ENCODE data around the gene SOX13.

The SOX13 gene

DNA sequence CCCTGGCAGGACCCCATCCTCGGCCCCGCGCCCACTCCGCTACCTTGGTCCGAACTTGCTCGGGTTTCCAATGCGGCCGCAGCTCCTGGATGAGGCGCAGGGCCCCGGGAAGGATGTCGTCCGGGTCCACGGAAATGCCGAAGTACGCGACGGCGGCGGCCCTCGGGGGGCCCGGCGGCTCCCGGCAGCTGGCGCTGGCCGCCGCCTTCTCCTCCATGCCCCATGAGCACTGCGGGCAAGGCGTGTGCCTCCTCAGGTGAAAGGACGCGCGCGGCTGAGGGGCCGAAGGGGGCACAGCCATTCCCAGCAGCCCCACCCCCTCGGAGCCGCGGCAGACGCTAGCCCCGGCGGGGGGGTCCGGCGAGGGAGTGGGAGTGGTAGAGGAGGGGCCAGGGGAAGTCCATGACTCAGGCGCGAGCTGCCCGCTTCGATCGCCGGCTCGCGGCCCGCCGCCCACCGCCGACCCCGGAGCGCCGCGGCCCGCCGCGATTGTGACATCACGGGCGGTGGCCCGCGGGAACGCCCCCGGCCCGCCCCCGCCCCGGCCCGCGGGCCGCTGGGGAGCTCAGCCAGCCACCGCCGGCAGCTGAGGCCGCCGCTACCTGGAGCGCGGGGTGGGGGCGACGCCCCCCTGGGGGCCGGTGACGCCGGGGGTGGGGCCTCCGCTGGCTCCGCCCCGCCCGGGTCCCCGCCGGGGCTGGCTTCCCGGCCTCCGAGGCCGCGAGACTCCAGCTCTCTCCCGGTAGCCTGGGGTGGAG, 78.8 kb downstream of the SOX13 start, which contains the start of gene ETNK2:
Gene ETNK2, minus strand, starts transcription at position 493 of the 758 bp plus-strand sequence. Its CDS starts 192 bp downstream, at position 301.
- H3K9me3 ChIP-seq (ENCODE audit: control insufficient read depth, low read depth, low read length) = no peaks in the 10 kb centered on the region
- H3K4me1 ChIP-seq (ENCODE audit: control insufficient read depth, low read depth, low read length) = peaks cover 21% of the 10 kb centered on the region
- H3K27ac ChIP-seq (ENCODE audit: low read length) = no peak within 1 kb of the TSS
- peak within 1 kb of the TSS; percentile 30 for H3K9ac ChIP-seq (ENCODE audit: low read length)
- peak within 1 kb of the TSS; percentile 66 for H3K4me3 ChIP-seq (ENCODE audit: low read length)
- no peaks in the 10 kb centered on the region for H3K36me3 ChIP-seq (ENCODE audit: control insufficient read depth, low read depth, low read length)
- peaks cover 18% of the 10 kb centered on the region for H3K27me3 ChIP-seq (ENCODE audit: control insufficient read depth, insufficient read depth, low read length)

DNA sequence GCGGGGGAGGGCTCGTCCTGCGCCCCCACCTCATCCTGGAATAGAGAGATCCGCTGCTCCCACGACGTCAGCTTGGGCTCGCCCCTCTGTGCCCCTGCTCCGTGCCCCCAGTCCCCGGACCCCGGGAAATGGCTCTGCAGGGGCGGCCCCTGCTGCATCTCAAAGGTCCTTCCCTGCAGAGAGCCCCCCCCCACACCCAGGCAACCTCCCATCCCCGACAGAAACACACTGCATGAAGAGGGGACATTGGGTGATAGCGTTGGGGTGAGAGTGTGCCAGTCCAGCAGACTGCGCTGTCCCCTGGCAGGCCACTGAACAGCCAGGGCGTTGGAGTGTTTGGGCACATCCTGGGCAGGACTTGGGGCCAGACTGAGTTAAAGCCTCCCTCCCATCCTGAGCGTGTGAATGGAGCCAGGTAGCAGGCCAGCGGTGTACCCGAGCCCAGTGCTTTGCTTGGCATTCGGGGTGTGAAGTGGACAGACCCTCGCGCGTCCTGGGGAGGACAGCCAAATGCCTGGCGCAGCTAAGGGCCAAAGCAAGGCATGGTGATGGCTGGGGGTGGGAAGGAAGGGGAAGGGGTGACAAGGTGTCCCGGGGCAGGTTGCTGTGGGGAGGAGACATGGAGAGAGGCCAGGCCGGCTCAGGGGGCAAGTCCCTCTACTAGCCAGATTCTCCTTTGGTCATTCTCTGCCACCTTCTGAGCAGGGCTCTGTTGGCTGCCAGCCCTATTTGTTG, 79.6 kb downstream of the SOX13 start:
- peaks cover 14% of the 10 kb centered on the region for H3K4me1 ChIP-seq (ENCODE audit: control insufficient read depth, low read depth, low read length)
- H3K27ac ChIP-seq (ENCODE audit: low read length) = no peak overlapping the region
- no peaks in the 10 kb centered on the region for H3K9me3 ChIP-seq (ENCODE audit: control insufficient read depth, low read depth, low read length)
- H3K4me3 ChIP-seq (ENCODE audit: low read length) = peak overlapping the region; percentile 54
- H3K27me3 ChIP-seq (ENCODE audit: control insufficient read depth, insufficient read depth, low read length) = peaks cover 18% of the 10 kb centered on the region
- peak overlapping the region; percentile 12 for H3K9ac ChIP-seq (ENCODE audit: low read length)
- H3K36me3 ChIP-seq (ENCODE audit: control insufficient read depth, low read depth, low read length) = no peaks in the 10 kb centered on the region

DNA sequence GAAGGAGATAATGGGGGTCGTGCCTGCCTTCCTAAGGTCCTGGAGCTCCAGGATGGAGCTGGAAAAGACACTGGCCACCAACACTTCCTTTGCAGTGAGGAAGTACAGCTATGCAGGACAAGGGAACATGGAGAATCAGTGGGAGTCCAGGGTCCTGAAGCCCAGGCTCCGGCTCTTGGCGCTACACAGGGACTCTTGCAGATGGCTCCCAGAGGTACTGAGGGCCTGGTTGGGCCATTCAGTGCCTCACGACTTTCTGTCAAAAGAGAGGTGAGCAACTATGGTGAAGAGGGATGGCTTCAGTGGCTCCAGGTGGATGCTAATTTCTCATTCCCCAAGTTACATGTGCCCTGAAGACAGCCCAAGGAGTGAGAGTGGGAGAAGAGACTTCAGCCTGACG, 80.8 kb downstream of the SOX13 start:
- Histone ChIP-seq H3K27ac (ENCODE audit: low read length) (no peak overlapping the region), H3K4me3 (ENCODE audit: low read length) (no peak overlapping the region), H3K9ac (ENCODE audit: low read length) (no peak overlapping the region), H3K9me3 (ENCODE audit: control insufficient read depth, low read depth, low read length) (no peaks in the 10 kb centered on the region), H3K4me1 (ENCODE audit: control insufficient read depth, low read depth, low read length) (peaks cover 2% of the 10 kb centered on the region), H3K36me3 (ENCODE audit: control insufficient read depth, low read depth, low read length) (no peaks in the 10 kb centered on the region), H3K27me3 (ENCODE audit: control insufficient read depth, insufficient read depth, low read length) (peaks cover 18% of the 10 kb centered on the region)

DNA sequence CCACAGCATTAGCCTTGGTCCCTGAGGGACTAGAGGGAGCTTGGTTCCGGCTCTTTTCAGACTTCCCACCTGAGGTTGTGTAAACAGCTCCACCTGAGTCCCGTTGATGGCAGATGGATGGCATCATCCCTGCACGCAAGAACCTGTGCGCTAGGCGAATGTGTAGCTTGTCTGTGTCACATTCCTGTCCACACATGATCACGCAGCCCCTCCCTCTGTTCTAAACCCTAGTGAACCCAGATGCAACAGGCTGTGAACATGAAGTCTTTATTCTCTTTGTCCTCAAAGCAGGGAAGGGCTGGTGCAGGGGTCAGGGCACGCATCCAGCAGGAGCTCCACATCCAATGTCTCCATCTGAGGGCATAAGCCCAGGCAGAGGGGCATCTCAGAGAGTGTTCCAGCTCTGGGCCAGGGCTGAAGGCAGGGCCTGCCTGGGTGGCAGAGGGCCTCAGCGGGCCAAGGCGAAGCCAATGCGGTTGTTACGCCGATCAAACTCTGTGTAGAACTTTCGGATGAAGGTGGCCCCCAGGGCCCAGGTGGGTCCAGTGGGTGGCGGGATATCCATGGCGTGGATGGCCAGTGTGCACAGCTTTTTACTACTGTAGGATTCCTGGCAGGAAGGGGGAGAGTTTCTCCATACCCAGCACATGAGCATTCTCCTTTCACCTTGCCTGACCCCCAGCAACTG, 81.8 kb downstream of the SOX13 start:
- no peak overlapping the region for H3K4me3 ChIP-seq (ENCODE audit: low read length)
- H3K27me3 ChIP-seq (ENCODE audit: control insufficient read depth, insufficient read depth, low read length) = peaks cover 18% of the 10 kb centered on the region

DNA sequence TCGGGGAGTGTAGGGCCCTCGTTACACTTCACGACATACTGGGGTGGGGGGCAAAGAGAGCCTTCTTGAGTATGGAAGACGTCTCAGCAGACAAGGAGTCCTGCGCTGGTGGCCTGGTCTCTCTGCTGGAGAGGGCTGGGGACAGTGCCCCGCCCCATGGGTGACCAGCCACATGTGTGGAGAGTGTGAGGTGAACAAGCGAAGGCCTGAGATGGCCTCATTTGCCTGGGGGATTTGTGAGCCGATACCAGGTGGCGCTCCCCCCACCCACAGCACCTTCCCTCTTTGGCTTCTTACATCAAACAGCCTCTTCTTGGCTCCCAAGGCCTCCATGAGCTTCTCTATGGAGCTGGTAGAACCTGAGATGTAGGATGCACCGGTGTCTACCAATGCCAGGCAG, 83.0 kb downstream of the SOX13 start:
- Histone ChIP-seq H3K4me3 (ENCODE audit: low read length) (no peak overlapping the region), H3K36me3 (ENCODE audit: control insufficient read depth, low read depth, low read length) (no peaks in the 10 kb centered on the region), H3K27me3 (ENCODE audit: control insufficient read depth, insufficient read depth, low read length) (peaks cover 17% of the 10 kb centered on the region), H3K9me3 (ENCODE audit: control insufficient read depth, low read depth, low read length) (no peaks in the 10 kb centered on the region), H3K9ac (ENCODE audit: low read length) (no peak overlapping the region), H3K27ac (ENCODE audit: low read length) (no peak overlapping the region), H3K4me1 (ENCODE audit: control insufficient read depth, low read depth, low read length) (no peaks in the 10 kb centered on the region)

More for the DNA sequence above, 81.8 kb downstream of the SOX13 start:
- Histone ChIP-seq H3K9ac (ENCODE audit: low read length) (no peak overlapping the region), H3K9me3 (ENCODE audit: control insufficient read depth, low read depth, low read length) (no peaks in the 10 kb centered on the region), H3K4me1 (ENCODE audit: control insufficient read depth, low read depth, low read length) (no peaks in the 10 kb centered on the region), H3K27ac (ENCODE audit: low read length) (no peak overlapping the region), H3K36me3 (ENCODE audit: control insufficient read depth, low read depth, low read length) (no peaks in the 10 kb centered on the region)

DNA sequence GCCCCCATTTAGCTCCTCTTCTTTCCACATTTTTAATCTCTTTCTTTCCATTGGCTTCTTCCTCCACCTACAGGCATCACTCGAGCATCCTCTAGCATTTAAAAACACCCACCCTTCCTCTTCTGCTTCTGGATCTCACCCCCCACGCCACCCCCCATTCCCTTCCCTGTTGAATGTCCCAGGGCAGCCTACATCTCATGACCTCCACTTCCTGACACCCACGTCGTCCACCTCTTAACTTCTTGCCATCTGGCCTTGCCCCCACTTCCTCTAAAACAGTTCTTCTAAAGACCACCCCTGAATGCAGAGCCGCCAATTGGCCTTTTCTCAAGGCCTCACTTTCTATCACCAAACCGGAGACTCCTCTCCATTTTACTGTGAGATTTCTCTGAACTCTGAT, 85.0 kb downstream of the SOX13 start:
- H3K36me3 ChIP-seq (ENCODE audit: control insufficient read depth, low read depth, low read length) = no peaks in the 10 kb centered on the region
- H3K27ac ChIP-seq (ENCODE audit: low read length) = no peak overlapping the region
- H3K4me3 ChIP-seq (ENCODE audit: low read length) = no peak overlapping the region
- H3K9me3 ChIP-seq (ENCODE audit: control insufficient read depth, low read depth, low read length) = no peaks in the 10 kb centered on the region
- H3K9ac ChIP-seq (ENCODE audit: low read length) = no peak overlapping the region
- peaks cover 1% of the 10 kb centered on the region for H3K27me3 ChIP-seq (ENCODE audit: control insufficient read depth, insufficient read depth, low read length)
- no peaks in the 10 kb centered on the region for H3K4me1 ChIP-seq (ENCODE audit: control insufficient read depth, low read depth, low read length)

DNA sequence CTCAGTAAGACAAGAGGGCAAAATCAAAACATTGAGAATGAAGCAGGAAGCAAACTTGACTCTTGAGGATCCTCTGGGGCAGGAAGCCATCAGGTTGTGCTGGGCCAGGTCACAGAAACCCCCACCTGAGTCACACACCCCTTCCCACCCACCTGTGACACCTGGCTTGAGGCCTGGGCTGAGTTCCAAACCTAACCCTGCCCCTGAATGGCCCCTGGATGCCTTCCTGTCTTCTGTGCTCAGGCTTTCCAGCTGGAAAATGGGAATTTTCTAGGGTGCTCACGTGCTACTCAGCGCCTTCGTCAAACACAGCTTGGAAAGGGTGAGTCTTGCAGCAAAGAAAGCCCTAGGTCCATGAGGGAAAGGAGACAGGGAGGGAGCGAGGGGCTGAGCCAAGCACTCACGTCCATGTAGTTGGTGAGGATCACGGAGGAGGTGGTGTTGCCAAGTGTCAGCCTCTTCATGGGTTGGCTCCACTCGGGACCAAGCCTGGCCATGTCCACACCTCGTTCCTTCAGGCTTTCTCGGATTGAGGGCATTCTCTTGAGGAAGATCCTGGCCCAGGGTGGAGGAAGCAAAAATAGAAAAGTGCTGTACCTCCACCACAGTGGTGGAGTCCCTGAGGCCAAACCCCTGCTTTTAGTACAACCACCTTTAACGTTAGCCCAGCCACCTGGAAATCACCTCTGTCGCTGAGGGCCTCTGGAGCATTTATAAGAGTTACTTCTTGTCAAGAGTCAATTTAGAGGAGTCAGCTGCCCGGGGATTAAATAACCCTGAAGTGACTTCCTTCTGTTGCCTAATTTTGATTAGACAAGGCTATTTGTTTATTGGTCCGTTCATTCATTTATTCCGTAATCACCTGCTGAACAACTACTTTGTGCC, 88.9 kb downstream of the SOX13 start:
- Histone ChIP-seq H3K9me3 (ENCODE audit: control insufficient read depth, low read depth, low read length) (no peaks in the 10 kb centered on the region), H3K4me3 (ENCODE audit: low read length) (no peak overlapping the region), H3K27ac (ENCODE audit: low read length) (no peak overlapping the region), H3K4me1 (ENCODE audit: control insufficient read depth, low read depth, low read length) (no peaks in the 10 kb centered on the region), H3K9ac (ENCODE audit: low read length) (no peak overlapping the region), H3K27me3 (ENCODE audit: control insufficient read depth, insufficient read depth, low read length) (no peaks in the 10 kb centered on the region), H3K36me3 (ENCODE audit: control insufficient read depth, low read depth, low read length) (no peaks in the 10 kb centered on the region)

DNA sequence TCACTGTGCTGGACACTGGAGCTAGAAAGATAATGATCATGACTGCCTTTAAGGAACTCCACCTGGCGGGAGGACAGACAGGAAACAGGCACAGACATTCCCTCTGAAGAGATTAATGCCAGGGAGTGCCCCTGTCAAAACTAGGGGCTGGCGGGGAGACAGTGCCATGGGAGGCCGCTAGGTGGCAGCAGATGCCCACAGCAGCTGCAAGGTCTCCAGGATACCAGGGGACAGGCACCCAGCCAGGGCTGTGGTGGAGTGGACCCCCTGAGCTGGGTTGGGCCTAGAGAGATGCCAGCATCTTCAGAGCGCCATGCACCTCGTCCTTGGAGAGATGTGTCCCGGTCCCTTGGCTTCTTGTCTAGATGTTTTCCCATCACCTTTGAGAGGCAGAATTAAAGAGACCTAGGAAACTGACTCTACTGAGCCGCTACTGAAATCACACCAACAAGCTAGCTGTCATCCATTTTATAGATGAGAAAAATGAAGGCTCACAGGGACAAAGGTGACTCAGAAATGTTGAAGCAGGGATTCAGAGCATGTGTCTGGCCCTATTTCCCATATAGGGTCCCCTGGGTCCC, 89.7 kb downstream of the SOX13 start:
- H3K4me1 ChIP-seq (ENCODE audit: control insufficient read depth, low read depth, low read length) = no peaks in the 10 kb centered on the region
- no peak overlapping the region for H3K9ac ChIP-seq (ENCODE audit: low read length)
- H3K36me3 ChIP-seq (ENCODE audit: control insufficient read depth, low read depth, low read length) = no peaks in the 10 kb centered on the region
- H3K27ac ChIP-seq (ENCODE audit: low read length) = no peak overlapping the region
- H3K9me3 ChIP-seq (ENCODE audit: control insufficient read depth, low read depth, low read length) = no peaks in the 10 kb centered on the region
- no peaks in the 10 kb centered on the region for H3K27me3 ChIP-seq (ENCODE audit: control insufficient read depth, insufficient read depth, low read length)
- H3K4me3 ChIP-seq (ENCODE audit: low read length) = no peak overlapping the region

DNA sequence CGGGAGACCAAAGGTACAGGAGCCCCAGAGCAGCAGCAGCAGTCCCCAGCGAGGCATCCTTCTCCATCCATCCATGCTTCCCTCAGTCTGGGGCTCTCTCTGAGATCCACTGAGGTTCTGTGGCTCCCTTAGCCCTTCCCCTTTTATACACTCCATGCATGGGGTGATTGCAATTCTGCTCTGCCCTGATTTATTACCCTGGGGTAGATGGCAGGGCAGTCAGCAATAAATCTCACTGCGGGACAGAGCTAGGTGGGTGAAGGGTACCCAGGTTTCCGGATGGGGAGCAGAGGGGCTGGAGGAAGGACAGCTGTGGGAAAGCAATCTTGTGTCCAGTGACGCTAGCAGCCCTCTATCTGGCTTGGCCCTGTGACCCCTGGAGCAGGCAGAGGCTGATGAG, 93.3 kb downstream of the SOX13 start, which contains the start of gene REN:
Gene REN, minus strand, starts transcription at position 119 of the 400 bp plus-strand sequence. Its CDS starts 44 bp downstream, at position 75.
- Histone ChIP-seq H3K9ac (ENCODE audit: low read length) (no peak within 1 kb of the TSS), H3K36me3 (ENCODE audit: control insufficient read depth, low read depth, low read length) (no peaks in the 10 kb centered on the region), H3K4me1 (ENCODE audit: control insufficient read depth, low read depth, low read length) (no peaks in the 10 kb centered on the region), H3K9me3 (ENCODE audit: control insufficient read depth, low read depth, low read length) (peaks cover 15% of the 10 kb centered on the region), H3K27me3 (ENCODE audit: control insufficient read depth, insufficient read depth, low read length) (no peaks in the 10 kb centered on the region), H3K27ac (ENCODE audit: low read length) (no peak within 1 kb of the TSS), H3K4me3 (ENCODE audit: low read length) (no peak within 1 kb of the TSS)

DNA sequence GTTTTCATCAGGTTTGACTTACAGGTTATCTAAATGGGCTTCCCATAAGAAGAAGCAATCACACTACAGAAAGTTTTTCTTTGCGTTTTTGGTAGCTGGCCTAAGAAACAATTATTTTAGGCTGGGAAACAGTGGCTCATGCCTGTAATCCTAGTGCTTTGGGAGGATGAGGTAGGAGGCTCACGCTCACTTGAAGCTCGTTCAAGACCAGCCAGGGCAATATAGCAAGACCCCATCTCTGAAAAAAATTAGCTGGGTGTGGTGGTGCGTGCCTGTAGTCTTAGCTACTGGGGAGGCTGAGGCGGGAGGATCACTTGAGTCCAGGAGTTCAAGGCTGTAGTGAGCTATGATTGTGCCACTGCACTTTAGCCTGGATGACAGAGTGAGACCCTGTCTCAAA, 94.8 kb downstream of the SOX13 start:
- Histone ChIP-seq H3K36me3 (ENCODE audit: control insufficient read depth, low read depth, low read length) (no peaks in the 10 kb centered on the region), H3K4me3 (ENCODE audit: low read length) (no peak overlapping the region), H3K27ac (ENCODE audit: low read length) (no peak overlapping the region), H3K27me3 (ENCODE audit: control insufficient read depth, insufficient read depth, low read length) (no peaks in the 10 kb centered on the region), H3K9ac (ENCODE audit: low read length) (no peak overlapping the region), H3K4me1 (ENCODE audit: control insufficient read depth, low read depth, low read length) (no peaks in the 10 kb centered on the region), H3K9me3 (ENCODE audit: control insufficient read depth, low read depth, low read length) (peaks cover 15% of the 10 kb centered on the region)
